GM12878 (cell line): ENCODE data around the gene ERP44. TPM values are rescaled to one million over a fixed set of nuclear protein-coding genes. Genes with fewer than 3 reads are reported as not detected.

Source experiments
- ATF2 ChIP-seq: IDR thresholded peaks from 2 replicates; pipeline ENCODE4 v1.6.1; 2012; ENCODE audit warnings: low read length, inconsistent platforms
- BCL3 ChIP-seq: IDR thresholded peaks from 2 replicates; pipeline ENCODE4 v1.6.1; 2011; ENCODE audit warnings: borderline replicate concordance, low read depth, mild to moderate bottlenecking, moderate library complexity, low read length; ENCODE audit not compliant: insufficient read depth, poor library complexity, severe bottlenecking
- CEBPB ChIP-seq, 2 experiments: fragments of 150-350 bp in 1 of 2; IDR thresholded peaks; 2 replicates each; pipeline ENCODE4 v1.6.1; 2012 to 2014; ENCODE audit warnings: low read depth in 2 of 2, low read length in 2 of 2, borderline replicate concordance in 1 of 2, inconsistent platforms in 1 of 2
- DPF2 ChIP-seq: fragments of 450-650 bp; IDR thresholded peaks from 2 replicates; pipeline ENCODE4 v1.6.1; 2017; ENCODE audit warnings: mild to moderate bottlenecking
- EP300 ChIP-seq, 2 experiments: fragments of 150-350 bp in 1 of 2; IDR thresholded peaks; 2 replicates each; pipeline ENCODE4 v1.6.1; 2011 to 2012; ENCODE audit warnings: low read depth in 2 of 2, low read length in 2 of 2, borderline replicate concordance in 1 of 2, improper control_type of control experiment in 1 of 2, inconsistent platforms in 1 of 2; ENCODE audit not compliant: control insufficient read depth in 1 of 2
- GABPA ChIP-seq: IDR thresholded peaks from 2 replicates; pipeline ENCODE4 v1.6.1; 2014; ENCODE audit warnings: antibody characterized with exemption, low read depth, mild to moderate bottlenecking, inconsistent platforms
- GATAD2B ChIP-seq: fragments of 450-650 bp; conservative IDR thresholded peaks from 2 replicates; pipeline ENCODE4 v1.6.1; 2017; ENCODE audit warnings: low read depth, mild to moderate bottlenecking, moderate library complexity
- IKZF2 ChIP-seq, 2 experiments: fragments of 450-650 bp; IDR thresholded peaks; 2 replicates each; pipeline ENCODE4 v1.6.1; 2017; ENCODE audit warnings: mild to moderate bottlenecking in 2 of 2, moderate library complexity in 2 of 2
- IRF4 ChIP-seq: IDR thresholded peaks from 2 replicates; pipeline ENCODE4 v1.6.1; 2011; ENCODE audit warnings: low read depth, low read length
- KAT2A ChIP-seq: conservative IDR thresholded peaks from 2 replicates; pipeline ENCODE4 v1.6.1; 2011; ENCODE audit warnings: low read depth, low read length; ENCODE audit not compliant: control insufficient read depth
- LARP7 ChIP-seq: fragments of 450-650 bp; IDR thresholded peaks from 2 replicates; pipeline ENCODE4 v1.6.1; 2017; ENCODE audit warnings: mild to moderate bottlenecking
- MEF2A ChIP-seq: IDR thresholded peaks from 2 replicates; pipeline ENCODE4 v1.6.1; 2011; ENCODE audit warnings: low read depth, mild to moderate bottlenecking, low read length, moderate library complexity; ENCODE audit not compliant: insufficient read depth
- PAX5 ChIP-seq: IDR thresholded peaks from 2 replicates; pipeline ENCODE4 v1.6.1; 2011; ENCODE audit warnings: low read depth, low read length, borderline replicate concordance
- PBX3 ChIP-seq: IDR thresholded peaks from 2 replicates; pipeline ENCODE4 v1.6.1; 2011; ENCODE audit warnings: mild to moderate bottlenecking, low read depth, low read length, moderate library complexity; ENCODE audit not compliant: insufficient replicate concordance
- RCOR1 ChIP-seq: conservative IDR thresholded peaks from 2 replicates; pipeline ENCODE4 v1.6.1; 2012; ENCODE audit warnings: low read depth, low read length, improper control_type of control experiment
- RUNX3 ChIP-seq: IDR thresholded peaks from 2 replicates; pipeline ENCODE4 v1.6.1; 2012; ENCODE audit warnings: low read length, inconsistent platforms
- SMAD1 ChIP-seq: fragments of 450-650 bp; IDR thresholded peaks from 2 replicates; pipeline ENCODE4 v1.6.1; 2018; ENCODE audit warnings: mild to moderate bottlenecking, low read depth; ENCODE audit not compliant: partially characterized antibody
- TBL1XR1 ChIP-seq: IDR thresholded peaks from 2 replicates; pipeline ENCODE4 v1.6.1; 2012; ENCODE audit warnings: low read depth, low read length, improper control_type of control experiment
- ZNF24 ChIP-seq: fragments of 450-650 bp; IDR thresholded peaks from 2 replicates; pipeline ENCODE4 v1.6.1; 2017; ENCODE audit warnings: antibody characterized with exemption, mild to moderate bottlenecking
- polyA plus RNA-seq, 11 experiments: library from polyadenylated mRNA; depleted of rRNA in 4 of 11; unstranded in 6 of 11; stranded (reverse) in 5 of 11; fragments of >200 nt; fragmentation: Nextera tagmentation in 4 of 11; fragmentation: Illumina TruSeq in 1 of 11; extraction: Ambion mirVana in 4 of 11; extraction: Trizol in 1 of 11; gene quantifications; 1 replicate in 1 of 11; 2 replicates in 10 of 11; pipeline versions ENCODE4 v1.2.1 to v1.2.3, GENCODE V29; 2011 to 2016; ENCODE audit warnings: inconsistent platforms in 2 of 11, missing spikeins in 2 of 11, low read depth in 1 of 11
- total RNA-seq, 4 experiments: library from RNA; depleted of rRNA in 3 of 4; stranded (reverse); fragments of >200 nt in 3 of 4; fragmentation: Illumina TruSeq in 1 of 4; extraction: Trizol in 1 of 4; gene quantifications; 2 replicates each; pipeline versions ENCODE4 v1.2.1 to v1.2.3, GENCODE V29; 2013 to 2021
- TF ChIP-seq, protein P1 (sequence below): fragments of 450-650 bp; conservative IDR thresholded peaks from 2 replicates; pipeline ENCODE4 v1.6.1; 2017; ENCODE audit warnings: mild to moderate bottlenecking, moderate library complexity
- TF ChIP-seq, protein P2 (sequence below): fragments of 450-650 bp; IDR thresholded peaks from 2 replicates; pipeline ENCODE4 v1.6.1; 2017; ENCODE audit warnings: low read depth, mild to moderate bottlenecking, moderate library complexity

The ERP44 gene
- total and polyA plus RNA-seq, 10 of the 15 experiments (the other 5 are each of a cell fraction or from before 2014, with no cell fraction given), result 11.5 to 52.4 (median 20.2) TPM

GRCh38 chr9:100058699-100059579 lies 39.9 kb downstream of the ERP44 start (continued):
- peak; percentile 61 for TF ChIP-seq BCL3
- TF ChIP-seq KAT2A, result no peak
- TF ChIP-seq ATF2, result peak; percentile 98
- peak; percentile 96 for TF ChIP-seq RUNX3
- peak; percentile 99 for TF ChIP-seq TBL1XR1
- no peak for TF ChIP-seq PBX3
- peak in 1 of 2 experiments; percentile 87; a peak in 1 of 4 replicates for TF ChIP-seq CEBPB (IDR thresholded peaks at IDR 0.05; ENCODE audit: borderline replicate concordance in 1 of 2, low read depth in 2 of 2, low read length in 2 of 2)
- TF ChIP-seq, protein P1, sequence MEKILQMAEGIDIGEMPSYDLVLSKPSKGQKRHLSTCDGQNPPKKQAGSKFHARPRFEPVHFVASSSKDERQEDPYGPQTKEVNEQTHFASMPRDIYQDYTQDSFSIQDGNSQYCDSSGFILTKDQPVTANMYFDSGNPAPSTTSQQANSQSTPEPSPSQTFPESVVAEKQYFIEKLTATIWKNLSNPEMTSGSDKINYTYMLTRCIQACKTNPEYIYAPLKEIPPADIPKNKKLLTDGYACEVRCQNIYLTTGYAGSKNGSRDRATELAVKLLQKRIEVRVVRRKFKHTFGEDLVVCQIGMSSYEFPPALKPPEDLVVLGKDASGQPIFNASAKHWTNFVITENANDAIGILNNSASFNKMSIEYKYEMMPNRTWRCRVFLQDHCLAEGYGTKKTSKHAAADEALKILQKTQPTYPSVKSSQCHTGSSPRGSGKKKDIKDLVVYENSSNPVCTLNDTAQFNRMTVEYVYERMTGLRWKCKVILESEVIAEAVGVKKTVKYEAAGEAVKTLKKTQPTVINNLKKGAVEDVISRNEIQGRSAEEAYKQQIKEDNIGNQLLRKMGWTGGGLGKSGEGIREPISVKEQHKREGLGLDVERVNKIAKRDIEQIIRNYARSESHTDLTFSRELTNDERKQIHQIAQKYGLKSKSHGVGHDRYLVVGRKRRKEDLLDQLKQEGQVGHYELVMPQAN, result 0 out of 2 replicates have a peak, but pooled peaks have one; percentile 13
- TF ChIP-seq RCOR1, result peak; percentile 91; the same call in 1 of the 2 replicates
- TF ChIP-seq ZNF24, result peak; percentile 71; the same call in 1 of the 2 replicates
- TF ChIP-seq EP300 (IDR thresholded peaks at IDR 0.05; ENCODE audit: borderline replicate concordance in 1 of 2, control insufficient read depth in 1 of 2, low read depth in 2 of 2, low read length in 2 of 2), result peak; percentile 85 to 92
- TF ChIP-seq GABPA, result peak; percentile 49; the same call in 1 of the 2 replicates
- peak; percentile 86 for TF ChIP-seq DPF2
- TF ChIP-seq SMAD1, result no peak
- peak; percentile 73; the same call in 1 of the 2 replicates for TF ChIP-seq IRF4
- TF ChIP-seq MEF2A, result peak; percentile 99
- peak; percentile 73; the same call in 1 of the 2 replicates for TF ChIP-seq GATAD2B
- peak; percentile 93 to 96 for TF ChIP-seq IKZF2 (IDR thresholded peaks at IDR 0.05)
- TF ChIP-seq, protein P2, sequence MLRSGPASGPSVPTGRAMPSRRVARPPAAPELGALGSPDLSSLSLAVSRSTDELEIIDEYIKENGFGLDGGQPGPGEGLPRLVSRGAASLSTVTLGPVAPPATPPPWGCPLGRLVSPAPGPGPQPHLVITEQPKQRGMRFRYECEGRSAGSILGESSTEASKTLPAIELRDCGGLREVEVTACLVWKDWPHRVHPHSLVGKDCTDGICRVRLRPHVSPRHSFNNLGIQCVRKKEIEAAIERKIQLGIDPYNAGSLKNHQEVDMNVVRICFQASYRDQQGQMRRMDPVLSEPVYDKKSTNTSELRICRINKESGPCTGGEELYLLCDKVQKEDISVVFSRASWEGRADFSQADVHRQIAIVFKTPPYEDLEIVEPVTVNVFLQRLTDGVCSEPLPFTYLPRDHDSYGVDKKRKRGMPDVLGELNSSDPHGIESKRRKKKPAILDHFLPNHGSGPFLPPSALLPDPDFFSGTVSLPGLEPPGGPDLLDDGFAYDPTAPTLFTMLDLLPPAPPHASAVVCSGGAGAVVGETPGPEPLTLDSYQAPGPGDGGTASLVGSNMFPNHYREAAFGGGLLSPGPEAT, result peak; percentile 85
- no peak for TF ChIP-seq LARP7
- peak; percentile 52; the same call in 1 of the 2 replicates for TF ChIP-seq PAX5
